Measurements from ENCODE around the gene PIP4K2A.

DNA sequence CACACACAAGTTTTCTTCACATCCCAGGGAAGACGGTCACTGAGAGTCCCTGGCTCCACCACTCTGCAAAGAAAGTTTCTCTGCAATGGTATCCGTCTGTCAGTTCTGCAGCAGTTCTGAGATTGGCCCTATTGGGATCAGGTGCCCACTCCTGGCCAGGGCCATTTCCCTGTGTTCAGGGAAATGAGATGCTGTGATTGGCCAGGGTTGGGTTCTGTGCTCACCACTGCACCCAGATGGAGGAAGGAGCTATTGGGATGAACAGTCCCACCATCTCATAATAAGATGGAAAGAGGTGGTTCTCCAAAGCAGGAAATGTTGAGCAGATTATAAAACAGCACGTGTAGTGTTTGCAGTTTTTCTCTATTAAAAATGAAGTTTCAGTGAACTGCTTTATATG lies 13.3 kb upstream of the PIP4K2A start:
- TF ChIP-seq, protein P1, sequence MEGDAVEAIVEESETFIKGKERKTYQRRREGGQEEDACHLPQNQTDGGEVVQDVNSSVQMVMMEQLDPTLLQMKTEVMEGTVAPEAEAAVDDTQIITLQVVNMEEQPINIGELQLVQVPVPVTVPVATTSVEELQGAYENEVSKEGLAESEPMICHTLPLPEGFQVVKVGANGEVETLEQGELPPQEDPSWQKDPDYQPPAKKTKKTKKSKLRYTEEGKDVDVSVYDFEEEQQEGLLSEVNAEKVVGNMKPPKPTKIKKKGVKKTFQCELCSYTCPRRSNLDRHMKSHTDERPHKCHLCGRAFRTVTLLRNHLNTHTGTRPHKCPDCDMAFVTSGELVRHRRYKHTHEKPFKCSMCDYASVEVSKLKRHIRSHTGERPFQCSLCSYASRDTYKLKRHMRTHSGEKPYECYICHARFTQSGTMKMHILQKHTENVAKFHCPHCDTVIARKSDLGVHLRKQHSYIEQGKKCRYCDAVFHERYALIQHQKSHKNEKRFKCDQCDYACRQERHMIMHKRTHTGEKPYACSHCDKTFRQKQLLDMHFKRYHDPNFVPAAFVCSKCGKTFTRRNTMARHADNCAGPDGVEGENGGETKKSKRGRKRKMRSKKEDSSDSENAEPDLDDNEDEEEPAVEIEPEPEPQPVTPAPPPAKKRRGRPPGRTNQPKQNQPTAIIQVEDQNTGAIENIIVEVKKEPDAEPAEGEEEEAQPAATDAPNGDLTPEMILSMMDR (IDR thresholded peaks at IDR 0.05) = no peak
- TF ChIP-seq POLR2A (IDR thresholded peaks at IDR 0.05) = no peak
